Testis (tissue), 2 donors: Measurements from ENCODE around the gene TARBP2.

Experiments
- POLR2A ChIP-seq: fragments of 450-650 bp; IDR thresholded peaks from one replicate; pipeline ENCODE4 v1.6.1; 2017; ENCODE audit warnings: antibody characterized with exemption, mild to moderate bottlenecking, moderate library complexity
- TF ChIP-seq, protein P1 (sequence below), 3 experiments: fragments of 450-650 bp in 2 of 3; fragments of 200-600 bp in 1 of 3; sonication (generic) in 1 of 3; IDR thresholded peaks; one replicate each; pipeline ENCODE4 v1.5.1; 2016 to 2019; ENCODE audit warnings: antibody characterized with exemption in 3 of 3, mild to moderate bottlenecking in 2 of 3, moderate library complexity in 1 of 3

DNA sequence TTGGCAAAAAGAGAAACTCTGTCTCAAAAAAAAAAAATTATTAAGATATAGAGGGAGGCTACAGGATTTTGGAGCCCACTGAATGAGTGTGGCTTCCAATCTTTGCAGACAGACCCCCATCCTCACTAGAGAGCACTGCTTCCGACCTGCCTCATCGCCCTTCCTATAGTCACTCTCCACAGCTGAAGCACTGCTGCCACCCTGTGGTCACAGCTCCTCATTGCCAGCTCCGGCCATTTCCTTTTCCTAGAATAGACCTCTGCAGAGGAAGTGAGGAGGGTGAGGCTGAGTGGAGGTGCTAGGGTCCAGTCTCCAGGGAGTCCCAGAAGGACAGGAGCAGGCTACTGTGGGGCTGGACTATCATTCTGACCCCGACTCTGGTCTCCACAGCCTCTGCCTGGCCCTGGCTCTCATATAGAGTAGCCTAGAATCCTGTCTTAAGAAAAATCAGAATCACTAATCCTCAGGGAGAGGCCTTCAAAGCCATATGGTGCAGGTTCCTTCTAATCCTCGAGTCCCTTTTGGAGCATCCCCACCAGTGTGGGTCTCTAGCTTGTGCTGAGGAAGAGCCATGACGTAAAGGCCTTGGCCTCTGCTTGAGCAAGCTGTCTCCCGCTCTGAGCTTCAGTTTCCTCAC, 7.6 kb downstream of the TARBP2 start:
- TF ChIP-seq, protein P1, sequence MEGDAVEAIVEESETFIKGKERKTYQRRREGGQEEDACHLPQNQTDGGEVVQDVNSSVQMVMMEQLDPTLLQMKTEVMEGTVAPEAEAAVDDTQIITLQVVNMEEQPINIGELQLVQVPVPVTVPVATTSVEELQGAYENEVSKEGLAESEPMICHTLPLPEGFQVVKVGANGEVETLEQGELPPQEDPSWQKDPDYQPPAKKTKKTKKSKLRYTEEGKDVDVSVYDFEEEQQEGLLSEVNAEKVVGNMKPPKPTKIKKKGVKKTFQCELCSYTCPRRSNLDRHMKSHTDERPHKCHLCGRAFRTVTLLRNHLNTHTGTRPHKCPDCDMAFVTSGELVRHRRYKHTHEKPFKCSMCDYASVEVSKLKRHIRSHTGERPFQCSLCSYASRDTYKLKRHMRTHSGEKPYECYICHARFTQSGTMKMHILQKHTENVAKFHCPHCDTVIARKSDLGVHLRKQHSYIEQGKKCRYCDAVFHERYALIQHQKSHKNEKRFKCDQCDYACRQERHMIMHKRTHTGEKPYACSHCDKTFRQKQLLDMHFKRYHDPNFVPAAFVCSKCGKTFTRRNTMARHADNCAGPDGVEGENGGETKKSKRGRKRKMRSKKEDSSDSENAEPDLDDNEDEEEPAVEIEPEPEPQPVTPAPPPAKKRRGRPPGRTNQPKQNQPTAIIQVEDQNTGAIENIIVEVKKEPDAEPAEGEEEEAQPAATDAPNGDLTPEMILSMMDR (IDR thresholded peaks at IDR 0.05): peak; percentile 76 to 94 (median 90)
- TF ChIP-seq POLR2A: no peak
